GM15510 (cell line): Measurements from ENCODE around the gene GAGE12E.
"Not testable (repeated sequence)": the region's sequence is repeated elsewhere in the genome, so short reads cannot be mapped to it uniquely, and the experiment has no call there.

Experiments used
- POLR2A ChIP-seq: IDR thresholded peaks from 3 replicates; pipeline ENCODE4 v1.6.1; 2011; ENCODE audit warnings: borderline replicate concordance; ENCODE audit not compliant: insufficient read length; ENCODE audit errors: extremely low read depth

The GAGE12E gene

GRCh38 chrX:49550989-49551388 lies at the start of gene GAGE12E:
Gene GAGE12E, plus strand, starts transcription at chrX:49551289. Its CDS starts 1,155 bp downstream, at chrX:49552444.
- not testable (repeated sequence) for TF ChIP-seq POLR2A

- TF ChIP-seq POLR2A, result not testable (repeated sequence)
These were observed 19.2 kb upstream of the GAGE12E start, which contains the start of gene GAGE12C for GRCh38 chrX:49531877-49532276. Gene GAGE12C, plus strand, starts transcription at chrX:49532177. Its CDS starts 1,155 bp downstream, at chrX:49533332.

DNA sequence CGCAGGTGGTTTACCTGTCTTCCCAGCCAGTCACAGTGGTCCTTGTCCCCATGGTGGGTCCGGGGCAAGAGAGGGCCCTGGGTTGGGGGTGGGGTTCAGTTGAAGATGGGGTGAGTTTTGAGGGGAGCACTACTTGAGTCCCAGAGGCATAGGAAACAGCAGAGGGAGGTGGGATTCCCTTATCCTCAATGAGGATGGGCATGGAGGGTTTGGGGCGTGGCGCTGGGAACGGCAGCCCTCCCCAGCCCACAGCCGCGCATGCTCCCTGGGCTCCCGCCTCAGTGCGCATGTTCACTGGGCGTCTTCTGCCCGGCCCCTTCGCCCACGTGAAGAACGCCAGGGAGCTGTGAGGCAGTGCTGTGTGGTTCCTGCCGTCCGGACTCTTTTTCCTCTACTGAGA lies 9.7 kb upstream of the GAGE12E start, which contains the start of gene GAGE12D:
TSS of gene GAGE12D (plus strand) at position 301 of the 400 bp plus-strand sequence. CDS start 1,155 bp downstream, outside the sequence.
- not testable (repeated sequence) for TF ChIP-seq POLR2A

DNA sequence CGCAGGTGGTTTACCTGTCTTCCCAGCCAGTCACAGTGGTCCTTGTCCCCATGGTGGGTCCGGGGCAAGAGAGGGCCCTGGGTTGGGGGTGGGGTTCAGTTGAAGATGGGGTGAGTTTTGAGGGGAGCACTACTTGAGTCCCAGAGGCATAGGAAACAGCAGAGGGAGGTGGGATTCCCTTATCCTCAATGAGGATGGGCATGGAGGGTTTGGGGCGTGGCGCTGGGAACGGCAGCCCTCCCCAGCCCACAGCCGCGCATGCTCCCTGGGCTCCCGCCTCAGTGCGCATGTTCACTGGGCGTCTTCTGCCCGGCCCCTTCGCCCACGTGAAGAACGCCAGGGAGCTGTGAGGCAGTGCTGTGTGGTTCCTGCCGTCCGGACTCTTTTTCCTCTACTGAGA lies 9.5 kb downstream of the GAGE12E start, which contains the start of gene GAGE12F:
TSS of gene GAGE12F (plus strand) at position 301 of the 400 bp plus-strand sequence. CDS start 1,155 bp downstream, outside the sequence.
- TF ChIP-seq POLR2A, result not testable (repeated sequence)

DNA sequence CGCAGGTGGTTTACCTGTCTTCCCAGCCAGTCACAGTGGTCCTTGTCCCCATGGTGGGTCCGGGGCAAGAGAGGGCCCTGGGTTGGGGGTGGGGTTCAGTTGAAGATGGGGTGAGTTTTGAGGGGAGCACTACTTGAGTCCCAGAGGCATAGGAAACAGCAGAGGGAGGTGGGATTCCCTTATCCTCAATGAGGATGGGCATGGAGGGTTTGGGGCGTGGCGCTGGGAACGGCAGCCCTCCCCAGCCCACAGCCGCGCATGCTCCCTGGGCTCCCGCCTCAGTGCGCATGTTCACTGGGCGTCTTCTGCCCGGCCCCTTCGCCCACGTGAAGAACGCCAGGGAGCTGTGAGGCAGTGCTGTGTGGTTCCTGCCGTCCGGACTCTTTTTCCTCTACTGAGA lies 19.0 kb downstream of the GAGE12E start, which contains the start of gene GAGE12G:
TSS of gene GAGE12G (plus strand) at position 301 of the 400 bp plus-strand sequence. CDS start 1,155 bp downstream, outside the sequence.
- TF ChIP-seq POLR2A, result not testable (repeated sequence)

DNA sequence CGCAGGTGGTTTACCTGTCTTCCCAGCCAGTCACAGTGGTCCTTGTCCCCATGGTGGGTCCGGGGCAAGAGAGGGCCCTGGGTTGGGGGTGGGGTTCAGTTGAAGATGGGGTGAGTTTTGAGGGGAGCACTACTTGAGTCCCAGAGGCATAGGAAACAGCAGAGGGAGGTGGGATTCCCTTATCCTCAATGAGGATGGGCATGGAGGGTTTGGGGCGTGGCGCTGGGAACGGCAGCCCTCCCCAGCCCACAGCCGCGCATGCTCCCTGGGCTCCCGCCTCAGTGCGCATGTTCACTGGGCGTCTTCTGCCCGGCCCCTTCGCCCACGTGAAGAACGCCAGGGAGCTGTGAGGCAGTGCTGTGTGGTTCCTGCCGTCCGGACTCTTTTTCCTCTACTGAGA lies 28.6 kb downstream of the GAGE12E start, which contains the start of gene GAGE12H:
TSS of gene GAGE12H (plus strand) at position 301 of the 400 bp plus-strand sequence. CDS start 1,155 bp downstream, outside the sequence.
- TF ChIP-seq POLR2A, result not testable (repeated sequence)

DNA sequence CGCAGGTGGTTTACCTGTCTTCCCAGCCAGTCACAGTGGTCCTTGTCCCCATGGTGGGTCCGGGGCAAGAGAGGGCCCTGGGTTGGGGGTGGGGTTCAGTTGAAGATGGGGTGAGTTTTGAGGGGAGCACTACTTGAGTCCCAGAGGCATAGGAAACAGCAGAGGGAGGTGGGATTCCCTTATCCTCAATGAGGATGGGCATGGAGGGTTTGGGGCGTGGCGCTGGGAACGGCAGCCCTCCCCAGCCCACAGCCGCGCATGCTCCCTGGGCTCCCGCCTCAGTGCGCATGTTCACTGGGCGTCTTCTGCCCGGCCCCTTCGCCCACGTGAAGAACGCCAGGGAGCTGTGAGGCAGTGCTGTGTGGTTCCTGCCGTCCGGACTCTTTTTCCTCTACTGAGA lies 38.1 kb downstream of the GAGE12E start, which contains the start of gene GAGE2A:
TSS of gene GAGE2A (plus strand) at position 301 of the 400 bp plus-strand sequence. CDS start 1,155 bp downstream, outside the sequence.
- TF ChIP-seq POLR2A, result not testable (repeated sequence)

DNA sequence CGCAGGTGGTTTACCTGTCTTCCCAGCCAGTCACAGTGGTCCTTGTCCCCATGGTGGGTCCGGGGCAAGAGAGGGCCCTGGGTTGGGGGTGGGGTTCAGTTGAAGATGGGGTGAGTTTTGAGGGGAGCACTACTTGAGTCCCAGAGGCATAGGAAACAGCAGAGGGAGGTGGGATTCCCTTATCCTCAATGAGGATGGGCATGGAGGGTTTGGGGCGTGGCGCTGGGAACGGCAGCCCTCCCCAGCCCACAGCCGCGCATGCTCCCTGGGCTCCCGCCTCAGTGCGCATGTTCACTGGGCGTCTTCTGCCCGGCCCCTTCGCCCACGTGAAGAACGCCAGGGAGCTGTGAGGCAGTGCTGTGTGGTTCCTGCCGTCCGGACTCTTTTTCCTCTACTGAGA lies 47.6 kb downstream of the GAGE12E start, which contains the start of gene GAGE1:
TSS of gene GAGE1 (plus strand) at position 301 of the 400 bp plus-strand sequence. CDS start 1,155 bp downstream, outside the sequence.
- TF ChIP-seq POLR2A, result not testable (repeated sequence)
